ENCODE measurements around the gene SLC6A12. TPM values are rescaled to one million over a fixed set of nuclear protein-coding genes. Genes with fewer than 3 reads are reported as not detected.

The SLC6A12 gene
- total RNA-seq, 4 donors from 2014 or later = 1.7 to 7.9 TPM; not detected in 2

DNA sequence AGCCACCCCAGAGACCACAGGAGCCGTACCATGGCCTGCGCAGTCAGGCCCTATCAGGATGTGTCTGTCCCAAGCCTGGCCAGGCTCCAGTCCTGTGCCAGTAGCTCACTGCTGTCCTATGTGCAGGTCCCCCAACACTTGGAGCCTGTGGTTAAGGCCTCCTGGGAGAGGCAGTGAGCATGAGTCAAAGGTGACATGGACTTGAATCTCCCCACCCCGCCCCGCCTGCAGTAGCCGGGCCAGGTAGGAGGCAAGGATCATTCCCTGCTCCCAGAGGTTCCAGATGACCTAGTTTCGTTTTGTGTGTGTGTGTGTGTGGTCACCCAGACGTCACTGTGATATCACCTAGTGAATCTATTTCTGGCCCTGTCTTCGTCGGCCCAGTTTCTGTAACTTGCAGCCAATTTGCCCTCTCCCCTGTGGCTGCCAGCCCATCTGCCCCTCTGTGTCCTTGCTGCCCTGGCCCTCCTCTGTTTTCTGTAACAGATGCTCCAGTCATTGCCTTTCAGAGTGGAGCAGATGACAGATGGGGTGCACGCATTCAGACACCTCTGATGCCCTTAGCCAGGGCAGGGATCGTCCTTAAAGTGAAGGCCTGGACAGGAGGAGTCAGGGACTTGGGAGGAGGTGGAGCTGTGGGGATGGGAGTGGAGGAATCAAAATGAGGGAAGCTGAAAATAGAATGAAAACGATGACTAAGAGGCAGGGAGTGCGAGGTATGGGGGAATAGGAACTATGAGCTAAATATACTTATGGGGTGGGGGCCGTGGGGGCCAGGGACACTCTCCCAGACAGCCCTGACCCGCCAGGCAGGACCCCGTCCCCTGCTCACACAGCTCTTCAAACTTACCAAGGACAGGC is 37.4 kb downstream of the SLC6A12 start:
- no peaks in the 10 kb centered on the region for H3K9me3 ChIP-seq
- H3K36me3 ChIP-seq = no peaks in the 10 kb centered on the region
- TF ChIP-seq, protein P1, sequence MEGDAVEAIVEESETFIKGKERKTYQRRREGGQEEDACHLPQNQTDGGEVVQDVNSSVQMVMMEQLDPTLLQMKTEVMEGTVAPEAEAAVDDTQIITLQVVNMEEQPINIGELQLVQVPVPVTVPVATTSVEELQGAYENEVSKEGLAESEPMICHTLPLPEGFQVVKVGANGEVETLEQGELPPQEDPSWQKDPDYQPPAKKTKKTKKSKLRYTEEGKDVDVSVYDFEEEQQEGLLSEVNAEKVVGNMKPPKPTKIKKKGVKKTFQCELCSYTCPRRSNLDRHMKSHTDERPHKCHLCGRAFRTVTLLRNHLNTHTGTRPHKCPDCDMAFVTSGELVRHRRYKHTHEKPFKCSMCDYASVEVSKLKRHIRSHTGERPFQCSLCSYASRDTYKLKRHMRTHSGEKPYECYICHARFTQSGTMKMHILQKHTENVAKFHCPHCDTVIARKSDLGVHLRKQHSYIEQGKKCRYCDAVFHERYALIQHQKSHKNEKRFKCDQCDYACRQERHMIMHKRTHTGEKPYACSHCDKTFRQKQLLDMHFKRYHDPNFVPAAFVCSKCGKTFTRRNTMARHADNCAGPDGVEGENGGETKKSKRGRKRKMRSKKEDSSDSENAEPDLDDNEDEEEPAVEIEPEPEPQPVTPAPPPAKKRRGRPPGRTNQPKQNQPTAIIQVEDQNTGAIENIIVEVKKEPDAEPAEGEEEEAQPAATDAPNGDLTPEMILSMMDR (IDR thresholded peaks at IDR 0.05) = no peak
- TF ChIP-seq POLR2A (IDR thresholded peaks at IDR 0.05) = no peak
- peak overlapping the region in 3 of 4 donors; percentile 18 to 83 (median 56) for H3K27ac ChIP-seq
- H3K4me3 ChIP-seq = no peak overlapping the region
- DNase-seq = peak in 2 of 3 donors; percentile 84 to 88
- H3K4me1 ChIP-seq = peaks cover 0 to 53% (median 6%) of the 10 kb centered on the region in 4 donors
- H3K27me3 ChIP-seq = no peaks in the 10 kb centered on the region

DNA sequence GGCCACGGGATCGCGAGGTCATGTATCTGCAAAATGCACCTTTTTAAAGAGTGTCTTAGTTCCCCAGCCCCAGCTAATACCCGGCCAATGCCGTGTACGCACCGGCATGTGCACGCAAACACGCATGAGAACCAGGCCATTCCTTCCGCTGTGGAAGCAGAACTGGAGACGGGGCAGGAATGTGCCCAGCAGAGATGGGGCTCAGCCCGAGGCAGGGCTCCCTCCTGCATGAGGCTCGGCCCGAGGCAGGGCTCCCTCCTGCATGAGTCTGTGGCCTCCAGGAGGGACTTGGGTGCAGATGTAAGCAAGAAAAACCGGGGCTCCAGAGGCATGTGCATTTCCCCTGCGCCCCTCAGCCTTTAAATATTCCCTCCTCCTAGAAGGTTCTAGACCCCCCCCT is 38.2 kb downstream of the SLC6A12 start:
- Histone ChIP-seq H3K27me3 (no peaks in the 10 kb centered on the region), H3K27ac (peak overlapping the region in 3 of 4 donors; percentile 18 to 83 (median 56)), H3K4me3 (no peak overlapping the region), H3K36me3 (no peaks in the 10 kb centered on the region), H3K4me1 (peaks cover 0 to 56% (median 6%) of the 10 kb centered on the region in 4 donors), H3K9me3 (no peaks in the 10 kb centered on the region)
- no peak for DNase-seq
- TF ChIP-seq, protein P1 (IDR thresholded peaks at IDR 0.05) = no peak
- no peak for TF ChIP-seq POLR2A (IDR thresholded peaks at IDR 0.05)

DNA sequence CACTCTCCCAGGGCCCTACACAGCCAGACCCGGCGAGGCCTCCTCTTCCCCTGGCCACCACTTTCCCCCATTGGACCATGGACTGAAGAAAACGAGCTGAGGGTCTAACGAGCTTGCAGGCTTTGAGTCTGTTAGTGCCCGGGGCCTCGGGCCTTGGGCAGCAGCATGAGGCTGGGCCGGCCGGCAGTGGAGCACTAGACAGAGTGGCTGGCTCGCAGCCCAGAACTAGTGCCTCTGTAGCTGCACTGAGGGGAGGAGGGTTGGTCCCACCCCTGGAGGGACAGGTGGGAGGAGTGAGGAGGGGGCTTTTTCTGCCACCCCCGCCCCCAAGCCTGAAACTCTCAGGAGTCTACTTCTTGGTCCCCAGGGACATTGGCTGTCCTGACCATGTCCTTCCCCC is 38.7 kb downstream of the SLC6A12 start:
- Histone ChIP-seq H3K9me3 (no peaks in the 10 kb centered on the region), H3K4me1 (peaks cover 0 to 56% (median 6%) of the 10 kb centered on the region in 4 donors), H3K27ac (no peak overlapping the region), H3K36me3 (no peaks in the 10 kb centered on the region), H3K27me3 (no peaks in the 10 kb centered on the region), H3K4me3 (no peak overlapping the region)
- no peak for DNase-seq
- TF ChIP-seq, protein P1 (IDR thresholded peaks at IDR 0.05) = no peak
- TF ChIP-seq POLR2A (IDR thresholded peaks at IDR 0.05) = no peak

DNA sequence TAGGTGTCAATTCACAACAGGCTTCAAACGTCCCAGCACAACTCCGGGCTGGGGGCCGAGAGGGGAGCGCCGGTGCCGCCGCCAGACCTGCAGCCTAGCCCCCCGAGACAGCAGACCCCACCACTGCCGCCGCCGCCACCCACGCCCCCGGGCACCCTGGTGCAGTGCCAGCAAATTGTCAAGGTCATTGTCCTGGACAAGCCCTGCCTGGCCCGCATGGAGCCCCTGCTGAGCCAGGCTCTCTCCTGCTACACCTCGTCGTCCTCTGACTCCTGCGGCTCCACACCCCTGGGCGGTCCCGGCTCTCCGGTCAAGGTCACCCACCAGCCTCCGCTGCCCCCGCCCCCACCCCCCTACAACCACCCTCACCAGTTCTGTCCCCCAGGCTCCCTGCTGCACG is 39.4 kb downstream of the SLC6A12 start:
- Histone ChIP-seq H3K4me1 (peaks cover 0 to 56% (median 6%) of the 10 kb centered on the region in 4 donors), H3K4me3 (no peak overlapping the region), H3K36me3 (no peaks in the 10 kb centered on the region), H3K27me3 (no peaks in the 10 kb centered on the region), H3K9me3 (no peaks in the 10 kb centered on the region), H3K27ac (no peak overlapping the region)
- TF ChIP-seq POLR2A (IDR thresholded peaks at IDR 0.05) = no peak
- TF ChIP-seq, protein P1 (IDR thresholded peaks at IDR 0.05) = no peak
- DNase-seq = no peak

DNA sequence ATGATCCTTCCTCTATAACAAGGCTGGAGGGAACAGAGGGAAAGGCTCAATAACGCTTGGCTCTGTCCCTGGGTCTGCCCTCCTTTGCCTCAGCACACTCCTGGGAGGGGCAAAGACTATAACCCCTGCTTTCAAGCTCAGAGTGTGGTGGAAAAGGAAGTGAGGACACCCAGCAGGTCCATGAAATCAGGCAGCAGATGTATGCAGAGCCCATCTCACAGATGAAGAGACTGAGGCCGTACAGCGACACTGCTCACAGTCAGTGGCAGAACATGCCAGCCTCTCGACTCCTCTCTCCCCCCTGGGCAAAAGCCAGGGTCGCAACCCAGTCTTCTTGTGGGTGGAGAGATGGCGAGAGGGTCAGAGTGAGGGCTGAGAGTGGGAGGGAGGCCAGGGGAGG is 39.8 kb downstream of the SLC6A12 start:
- Histone ChIP-seq H3K4me3 (no peak overlapping the region), H3K9me3 (no peaks in the 10 kb centered on the region), H3K27me3 (no peaks in the 10 kb centered on the region), H3K36me3 (no peaks in the 10 kb centered on the region), H3K4me1 (peaks cover 0 to 56% (median 6%) of the 10 kb centered on the region in 4 donors), H3K27ac (no peak overlapping the region)
- DNase-seq = no peak
- TF ChIP-seq POLR2A (IDR thresholded peaks at IDR 0.05) = no peak
- TF ChIP-seq, protein P1 (IDR thresholded peaks at IDR 0.05) = no peak

Data from Peyer's patch (tissue), 4 donors.